Breast epithelium (tissue), 4 donors: ENCODE results near the gene CHST15. TPM values are rescaled to one million over a fixed set of nuclear protein-coding genes. Genes with fewer than 3 reads are reported as not detected.

ENCODE experiments used
- DNase-seq, 2 donors: peaks; one replicate each; pipeline ENCODE4 v3.0.0-alpha.2; 2019; ENCODE audit warnings: low spot score in 2 of 2
- H3K27ac ChIP-seq, 2 donors: fragments of 200-600 bp; sonication (generic) in 1 of 2; one replicate each; pipeline ENCODE4 v1.5.1; 2016 to 2019; ENCODE audit warnings: mild to moderate bottlenecking in 1 of 2
- H3K27me3 ChIP-seq, 2 donors: fragments of 200-600 bp; sonication (generic) in 1 of 2; one replicate each; pipeline versions ENCODE4 v1.5.1 to v1.6.0; 2017 to 2019; ENCODE audit warnings: control low read depth in 1 of 2, mild to moderate bottlenecking in 1 of 2
- H3K36me3 ChIP-seq: fragments of 200-600 bp; one replicate; pipeline ENCODE4 v1.5.1; 2019
- H3K4me1 ChIP-seq, 2 donors: fragments of 200-600 bp; sonication (generic); one replicate each; pipeline ENCODE4 v1.5.1; 2016 to 2019; ENCODE audit warnings: control low read depth in 1 of 2
- H3K4me3 ChIP-seq, 3 donors: fragments of 200-600 bp; sonication (generic); 1 replicate in 2 of 3; 2 replicates in 1 of 3; pipeline ENCODE4 v1.5.1; 2016 to 2019; ENCODE audit warnings: mild to moderate bottlenecking in 3 of 3, moderate library complexity in 2 of 3
- H3K9me3 ChIP-seq, 2 donors: fragments of 200-600 bp; sonication (generic) in 1 of 2; one replicate each; pipeline ENCODE4 v1.5.1; 2016 to 2019; ENCODE audit warnings: control low read depth in 1 of 2
- POLR2A ChIP-seq: fragments of 450-650 bp; IDR thresholded peaks from one replicate; pipeline ENCODE4 v1.6.1; 2016; ENCODE audit warnings: antibody characterized with exemption, mild to moderate bottlenecking, moderate library complexity
- POLR2AphosphoS5 ChIP-seq, 3 donors: sonication (generic); formaldehyde crosslinking; IDR thresholded peaks; one replicate each; pipeline ENCODE4 v1.6.1; 2017; ENCODE audit warnings: antibody characterized with exemption in 3 of 3
- intact Hi-C: fragments of 100-400 bp; cut with DNase I; formaldehyde crosslinking; loops from one replicate; pipeline ENCODE4 v1.15.1; 2023; ENCODE audit warnings: low total_unique reads
- total RNA-seq, 3 donors: library from RNA; depleted of rRNA; stranded (reverse); fragments of >200 nt; gene quantifications; one replicate each; pipeline ENCODE4 v1.1.0, GENCODE V29; 2016
- TF ChIP-seq, protein P1 (sequence below), 3 donors: fragments of 450-650 bp; IDR thresholded peaks; one replicate each; pipeline ENCODE4 v1.5.1; 2016 to 2017; ENCODE audit warnings: antibody characterized with exemption in 3 of 3, mild to moderate bottlenecking in 3 of 3, moderate library complexity in 3 of 3

The CHST15 gene
- total RNA-seq, 3 donors from 2014 or later: 19.0 to 57.8 (median 56.4) TPM

DNA sequence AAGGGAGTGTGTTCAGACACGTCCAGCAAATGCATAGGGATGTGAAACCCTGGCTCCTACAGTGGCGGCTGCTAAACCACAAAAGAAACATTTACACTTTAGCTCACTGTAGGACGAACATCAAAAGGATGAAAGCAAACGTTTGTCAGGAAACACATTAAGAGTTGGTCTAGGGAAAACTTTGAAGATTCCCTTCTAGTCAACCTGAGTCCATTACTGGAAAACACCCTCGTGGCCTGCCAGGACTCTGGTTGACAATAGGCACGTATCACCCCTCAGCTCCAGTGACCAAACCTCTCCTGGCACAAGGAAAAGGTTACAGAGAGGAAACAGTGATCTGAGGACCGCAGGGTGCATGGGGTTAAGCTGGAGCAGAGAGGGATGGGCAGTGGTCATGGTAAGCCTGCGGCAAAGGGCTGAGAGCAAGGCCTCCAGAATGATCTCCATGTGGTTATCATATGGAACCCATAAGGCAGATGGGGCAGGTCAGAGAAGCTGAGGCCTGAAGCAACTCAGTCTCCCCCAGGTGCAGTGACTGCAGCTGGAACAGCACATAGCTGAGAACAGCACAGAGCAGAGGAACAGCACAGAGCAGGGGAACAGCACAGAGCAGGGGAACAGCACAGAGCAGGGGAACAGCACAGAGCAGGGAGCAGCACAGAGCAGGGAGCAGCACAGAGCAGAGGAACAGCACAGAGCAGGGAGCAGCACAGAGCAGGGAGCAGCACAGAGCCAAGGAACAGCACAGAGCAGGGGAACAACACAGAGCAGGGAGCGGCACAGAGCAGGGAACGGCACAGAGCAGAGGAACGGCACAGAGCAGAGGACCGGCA lies 49.9 kb downstream of the CHST15 start:
- intact Hi-C loops: loop anchor here (5.0 kb wide), 1 partner anchor 1539 kb away; no protein-coding TSS in a partner anchor
- Histone ChIP-seq H3K27me3 (no peaks in the 10 kb centered on the region), H3K4me3 (no peak overlapping the region), H3K9me3 (no peaks in the 10 kb centered on the region), H3K27ac (no peak overlapping the region), H3K4me1 (no peaks in the 10 kb centered on the region), H3K36me3 (no peaks in the 10 kb centered on the region)
- TF ChIP-seq, protein P1, sequence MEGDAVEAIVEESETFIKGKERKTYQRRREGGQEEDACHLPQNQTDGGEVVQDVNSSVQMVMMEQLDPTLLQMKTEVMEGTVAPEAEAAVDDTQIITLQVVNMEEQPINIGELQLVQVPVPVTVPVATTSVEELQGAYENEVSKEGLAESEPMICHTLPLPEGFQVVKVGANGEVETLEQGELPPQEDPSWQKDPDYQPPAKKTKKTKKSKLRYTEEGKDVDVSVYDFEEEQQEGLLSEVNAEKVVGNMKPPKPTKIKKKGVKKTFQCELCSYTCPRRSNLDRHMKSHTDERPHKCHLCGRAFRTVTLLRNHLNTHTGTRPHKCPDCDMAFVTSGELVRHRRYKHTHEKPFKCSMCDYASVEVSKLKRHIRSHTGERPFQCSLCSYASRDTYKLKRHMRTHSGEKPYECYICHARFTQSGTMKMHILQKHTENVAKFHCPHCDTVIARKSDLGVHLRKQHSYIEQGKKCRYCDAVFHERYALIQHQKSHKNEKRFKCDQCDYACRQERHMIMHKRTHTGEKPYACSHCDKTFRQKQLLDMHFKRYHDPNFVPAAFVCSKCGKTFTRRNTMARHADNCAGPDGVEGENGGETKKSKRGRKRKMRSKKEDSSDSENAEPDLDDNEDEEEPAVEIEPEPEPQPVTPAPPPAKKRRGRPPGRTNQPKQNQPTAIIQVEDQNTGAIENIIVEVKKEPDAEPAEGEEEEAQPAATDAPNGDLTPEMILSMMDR (IDR thresholded peaks at IDR 0.05): no peak
- TF ChIP-seq POLR2A (no peak), POLR2AphosphoS5 (IDR thresholded peaks at IDR 0.05) (no peak)
- DNase-seq: no peak

GRCh38 chr10:124042656-124043309 lies 50.6 kb downstream of the CHST15 start:
- intact Hi-C loops: loop anchor here (5.0 kb wide), 1 partner anchor 1540 kb away; no protein-coding TSS in a partner anchor
- Histone ChIP-seq H3K4me3 (no peak overlapping the region), H3K27me3 (no peaks in the 10 kb centered on the region), H3K27ac (no peak overlapping the region), H3K4me1 (no peaks in the 10 kb centered on the region), H3K9me3 (no peaks in the 10 kb centered on the region), H3K36me3 (no peaks in the 10 kb centered on the region)
- TF ChIP-seq, protein P1 (IDR thresholded peaks at IDR 0.05): no peak
- TF ChIP-seq POLR2AphosphoS5 (IDR thresholded peaks at IDR 0.05): no peak
- TF ChIP-seq POLR2A: no peak
- DNase-seq: no peak

DNA sequence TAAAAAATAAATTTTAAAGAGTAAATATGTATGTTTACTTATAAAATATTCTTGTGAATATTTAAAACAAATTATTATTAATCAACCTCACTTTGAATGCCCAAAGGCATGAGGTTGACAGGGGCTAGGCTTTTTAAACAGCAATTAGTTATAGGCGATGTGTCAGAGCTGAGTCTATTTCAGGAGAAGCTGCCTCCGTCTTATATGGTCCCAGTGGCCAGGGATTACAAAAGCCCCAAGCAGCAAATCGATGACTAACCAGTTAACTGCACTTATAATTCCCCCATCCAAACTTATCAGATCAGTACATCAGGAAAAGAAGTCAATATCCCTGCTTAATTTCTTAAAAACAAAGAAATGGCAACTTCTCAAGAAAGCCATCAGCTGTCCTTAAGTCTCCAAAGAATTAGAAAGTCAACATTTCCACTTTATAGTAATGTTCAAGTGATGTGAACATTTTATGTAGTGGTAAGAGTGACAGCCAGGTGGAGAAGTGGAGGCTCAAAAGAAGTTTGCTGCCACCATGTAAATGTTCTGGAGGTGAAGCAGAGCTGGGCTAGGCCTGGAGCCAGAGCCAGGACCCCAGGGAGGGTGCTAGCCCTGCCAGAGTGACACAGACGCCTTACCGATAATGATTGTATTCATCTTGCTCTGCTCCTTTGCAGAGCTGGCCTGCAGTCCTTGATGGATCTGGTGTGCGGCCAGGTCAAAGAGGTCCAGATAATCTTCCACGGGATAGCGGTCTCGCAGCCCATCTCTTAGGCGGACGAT lies 51.5 kb downstream of the CHST15 start:
- intact Hi-C loops: loop anchor here (5.0 kb wide), 1 partner anchor 1540 kb away; no protein-coding TSS in a partner anchor
- no peaks in the 10 kb centered on the region for H3K9me3 ChIP-seq
- DNase-seq: no peak
- TF ChIP-seq POLR2AphosphoS5 (IDR thresholded peaks at IDR 0.05) (no peak), POLR2A (no peak)
- TF ChIP-seq, protein P1 (IDR thresholded peaks at IDR 0.05): no peak
- no peaks in the 10 kb centered on the region for H3K4me1 ChIP-seq
- no peak overlapping the region for H3K27ac ChIP-seq
- H3K4me3 ChIP-seq: no peak overlapping the region
- no peaks in the 10 kb centered on the region for H3K27me3 ChIP-seq
- no peaks in the 10 kb centered on the region for H3K36me3 ChIP-seq

DNA sequence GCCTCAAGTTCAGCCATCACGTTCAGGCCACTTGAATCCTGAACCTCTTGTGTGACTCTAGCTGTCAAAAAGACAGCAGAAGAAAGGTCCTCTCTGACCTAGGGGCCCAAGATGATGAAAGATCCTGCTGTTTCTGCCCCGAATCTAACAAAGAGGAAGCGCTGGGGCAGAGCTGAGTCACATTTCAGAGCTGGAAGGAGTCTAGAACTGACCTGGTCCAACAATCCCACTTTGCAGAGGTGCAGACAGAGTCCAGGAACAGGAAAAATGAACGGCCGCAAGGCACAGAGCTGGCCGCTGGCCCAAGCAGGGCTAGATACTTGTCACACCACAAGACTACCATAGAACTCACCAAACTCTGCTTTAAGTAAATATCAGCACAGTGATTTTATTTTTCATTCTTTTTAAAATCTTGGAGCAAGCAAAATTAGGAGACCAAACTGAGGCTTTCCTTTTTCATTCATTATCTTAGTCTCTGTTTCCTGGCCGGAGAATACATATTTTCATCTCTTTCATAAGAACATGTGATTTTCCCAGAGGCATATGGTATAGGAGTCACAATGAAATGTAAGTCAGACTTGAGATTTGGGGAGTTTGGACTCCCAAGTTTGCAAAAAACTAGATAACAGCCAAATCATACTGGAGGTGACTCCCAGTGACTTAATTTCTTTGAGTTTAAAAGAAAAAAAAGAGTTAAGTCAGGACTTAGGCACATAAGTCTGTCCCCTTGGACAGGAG lies 52.8 kb downstream of the CHST15 start:
- H3K9me3 ChIP-seq: no peaks in the 10 kb centered on the region
- DNase-seq: no peak
- H3K4me1 ChIP-seq: no peaks in the 10 kb centered on the region
- intact Hi-C loops: loop anchor here (5.0 kb wide), 1 partner anchor 1542 kb away; no protein-coding TSS in a partner anchor
- H3K27me3 ChIP-seq: no peaks in the 10 kb centered on the region
- no peak for TF ChIP-seq POLR2AphosphoS5 (IDR thresholded peaks at IDR 0.05)
- no peak for TF ChIP-seq POLR2A
- TF ChIP-seq, protein P1 (IDR thresholded peaks at IDR 0.05): no peak
- H3K27ac ChIP-seq: no peak overlapping the region
- H3K4me3 ChIP-seq: no peak overlapping the region
- no peaks in the 10 kb centered on the region for H3K36me3 ChIP-seq
